ENCODE data around the gene SERPINB10.
A peak's percentile ranks its signal among the peaks of the same experiment; 100 is the strongest.
"Not testable (repeated sequence)": the region's sequence is repeated elsewhere in the genome, so short reads cannot be mapped to it uniquely, and the experiment has no call there.

SERPINB10 gene

GRCh38 chr18:63890950-63891304 lies 16.8 kb upstream of the SERPINB10 start:
- DNase-seq (ENCODE audit: low read depth in 2 of 2), result no peak

GRCh38 chr18:63892566-63892965 lies 15.2 kb upstream of the SERPINB10 start:
- DNase-seq (ENCODE audit: low read depth in 2 of 2), result no peak

GRCh38 chr18:63894106-63894772 lies 13.5 kb upstream of the SERPINB10 start:
- DNase-seq (ENCODE audit: low read depth in 2 of 2), result no peak

- no peak for DNase-seq (ENCODE audit: low read depth in 2 of 2)
These were observed 12.6 kb upstream of the SERPINB10 start for GRCh38 chr18:63895190-63895589.

- DNase-seq (ENCODE audit: low read depth in 2 of 2), result no peak
These were observed 10.7 kb upstream of the SERPINB10 start for GRCh38 chr18:63897072-63897471.

- no peak for DNase-seq (ENCODE audit: low read depth in 2 of 2)
These were observed 8.6 kb upstream of the SERPINB10 start for GRCh38 chr18:63899206-63899605.

- DNase-seq (ENCODE audit: low read depth in 2 of 2), result no peak
These were observed 3.7 kb upstream of the SERPINB10 start for GRCh38 chr18:63903851-63904570.

- no peak for DNase-seq (ENCODE audit: low read depth in 2 of 2)
These were observed 3.1 kb upstream of the SERPINB10 start for GRCh38 chr18:63904694-63905093.

GRCh38 chr18:63905361-63905760 lies 2.4 kb upstream of the SERPINB10 start:
- no peak for DNase-seq (ENCODE audit: low read depth in 2 of 2)

- no peak for DNase-seq (ENCODE audit: low read depth in 2 of 2)
These were observed 1.7 kb upstream of the SERPINB10 start for GRCh38 chr18:63906056-63906455.

GRCh38 chr18:63908858-63909257 lies 1.1 kb downstream of the SERPINB10 start:
- DNase-seq (ENCODE audit: low read depth in 2 of 2), result no peak

- no peak for DNase-seq (ENCODE audit: low read depth in 2 of 2)
These were observed 2.1 kb downstream of the SERPINB10 start for GRCh38 chr18:63909870-63910269.

GRCh38 chr18:63917817-63918216 lies 10.1 kb downstream of the SERPINB10 start:
- no peak for DNase-seq (ENCODE audit: low read depth in 2 of 2)

GRCh38 chr18:63922049-63922448 lies 14.3 kb downstream of the SERPINB10 start:
- DNase-seq (ENCODE audit: low read depth in 2 of 2), result no peak

GRCh38 chr18:63924551-63924950 lies 16.8 kb downstream of the SERPINB10 start:
- DNase-seq (ENCODE audit: low read depth in 2 of 2), result no peak

GRCh38 chr18:63928331-63928730 lies 20.6 kb downstream of the SERPINB10 start:
- DNase-seq (ENCODE audit: low read depth in 2 of 2), result no peak

GRCh38 chr18:63929369-63929768 lies 21.6 kb downstream of the SERPINB10 start:
- DNase-seq (ENCODE audit: low read depth in 2 of 2), result not testable (repeated sequence)

GRCh38 chr18:63930773-63931354 lies 23.1 kb downstream of the SERPINB10 start:
- no peak for DNase-seq (ENCODE audit: low read depth in 2 of 2)

- peak; percentile 13 to 23 for DNase-seq (ENCODE audit: low read depth in 2 of 2)
These were observed 28.6 kb downstream of the SERPINB10 start for GRCh38 chr18:63936156-63936931.

- no peak for DNase-seq (ENCODE audit: low read depth in 2 of 2)
These were observed 29.2 kb downstream of the SERPINB10 start for GRCh38 chr18:63936932-63937393.

GRCh38 chr18:63940008-63940407 lies 32.2 kb downstream of the SERPINB10 start:
- no peak for DNase-seq (ENCODE audit: low read depth in 2 of 2)

GRCh38 chr18:63940543-63941050 lies 32.8 kb downstream of the SERPINB10 start:
- not testable (repeated sequence) for DNase-seq (ENCODE audit: low read depth in 2 of 2)
